K562 (cell line): ENCODE results near the gene CNOT6L.

Source experiments
- CAMTA2 ChIP-seq: fragments of 250-450 bp; sonication (Bioruptor Pico); conservative IDR thresholded peaks from 2 replicates; pipeline ENCODE4 v1.5.1; 2022
- CBX8 ChIP-seq: fragments of 200-600 bp; sonication (generic); IDR thresholded peaks from 2 replicates; pipeline ENCODE4 v1.6.1; 2012; ENCODE audit warnings: borderline replicate concordance, mixed run types, low read depth, mild to moderate bottlenecking, moderate library complexity, mixed read lengths, low read length, control low read depth, inconsistent platforms; ENCODE audit not compliant: poor library complexity, severe bottlenecking; ENCODE audit errors: extremely low read depth
- CHD7 ChIP-seq: fragments of 200-600 bp; sonication (generic); IDR thresholded peaks from one replicate; pipeline ENCODE4 v1.6.1; 2012; ENCODE audit warnings: mild to moderate bottlenecking, low read depth, low read length, inconsistent platforms
- CSDE1 ChIP-seq, 2 experiments: fragments of 450-650 bp; IDR thresholded peaks; 2 replicates each; pipeline ENCODE4 v1.6.1; 2016; ENCODE audit warnings: mild to moderate bottlenecking in 1 of 2
- RAD21 ChIP-seq, 2 experiments: fragments of 250-450 bp in 1 of 2; fragments of 450-650 bp in 1 of 2; sonication (Bioruptor Pico) in 1 of 2; formaldehyde crosslinking in 1 of 2; IDR thresholded peaks in 1 of 2; conservative IDR thresholded peaks in 1 of 2; 2 replicates each; pipeline versions ENCODE4 v1.4.0 to v1.8.0; 2020 to 2022; ENCODE audit warnings: mild to moderate bottlenecking in 2 of 2, moderate library complexity in 1 of 2
- RBM14 ChIP-seq: fragments of 200-400 bp; formaldehyde crosslinking; IDR thresholded peaks from 2 replicates; pipeline ENCODE4 v1.6.1; 2018; ENCODE audit warnings: low read depth, mild to moderate bottlenecking, low read length, moderate library complexity, borderline replicate concordance; ENCODE audit not compliant: insufficient read depth
- REST ChIP-seq, 2 experiments: fragments of 450-650 bp; formaldehyde crosslinking in 1 of 2; IDR thresholded peaks; 2 replicates each; pipeline versions ENCODE4 v1.4.0 to v1.6.1; 2014 to 2020; ENCODE audit warnings: mild to moderate bottlenecking in 2 of 2, borderline replicate concordance in 1 of 2, low read depth in 1 of 2

GRCh38 chr4:77849278-77849965 is 30.3 kb upstream of the CNOT6L start:
- TF ChIP-seq CBX8 (no peak), CSDE1 (IDR thresholded peaks at IDR 0.05) (no peak), CAMTA2 (no peak), REST (IDR thresholded peaks at IDR 0.05; ENCODE audit: borderline replicate concordance) (no peak), REST (CRISPR knock-in tag; IDR thresholded peaks at IDR 0.05; ENCODE audit: low read depth) (no peak), RAD21 (CRISPR knock-in tag; conservative IDR thresholded peaks at IDR 0.05 in 1 of 2, IDR thresholded peaks at IDR 0.05 in 1 of 2) (no peak), CHD7 (no peak), RBM14 (no peak)
